GM12865 (cell line): ENCODE measurements around the gene PALM3.

Experiments
- DNase-seq: peaks from one replicate; pipeline ENCODE4 v3.0.0; 2010; ENCODE audit warnings: low read depth
- H3K4me3 ChIP-seq: 2 replicates; pipeline ENCODE4 v1.5.1; 2011; ENCODE audit warnings: mild to moderate bottlenecking, low read depth, low read length, control low read depth
- CTCF ChIP-seq: IDR thresholded peaks from 2 replicates; pipeline ENCODE4 v1.5.1; 2011; ENCODE audit warnings: low read length, control low read depth, low read depth, inconsistent platforms; ENCODE audit not compliant: insufficient read depth; ENCODE audit errors: missing control alignments

Gene PALM3

GRCh38 chr19:14089412-14089661 lies 27.5 kb upstream of the PALM3 start:
- no peak for TF ChIP-seq CTCF
- H3K4me3 ChIP-seq: peak overlapping the region; percentile 50
- peak; percentile 51 for DNase-seq

GRCh38 chr19:14088634-14089411 lies 26.9 kb upstream of the PALM3 start:
- DNase-seq: no peak
- peak overlapping the region; percentile 50 for H3K4me3 ChIP-seq
- no peak for TF ChIP-seq CTCF

GRCh38 chr19:14086098-14086497 lies 24.2 kb upstream of the PALM3 start:
- no peak for DNase-seq
- H3K4me3 ChIP-seq: no peak overlapping the region
- no peak for TF ChIP-seq CTCF

- TF ChIP-seq CTCF: no peak
- DNase-seq: no peak
- no peak within 1 kb of the TSS for H3K4me3 ChIP-seq
Observed at GRCh38 chr19:14085309-14085995, 23.6 kb upstream of the PALM3 start, which contains the start of gene C19orf67. Gene C19orf67 (minus strand): TSS chr19:14085783. CDS start chr19:14085627, 156 bp downstream.

- no peak for TF ChIP-seq CTCF
- no peak for DNase-seq
- H3K4me3 ChIP-seq: peak overlapping the region; percentile 80
Observed at GRCh38 chr19:14082675-14082960, 20.7 kb upstream of the PALM3 start.

- peak; percentile 64 for DNase-seq
- TF ChIP-seq CTCF: no peak
- peak overlapping the region; percentile 80 for H3K4me3 ChIP-seq
Observed at GRCh38 chr19:14081797-14082674, 20.2 kb upstream of the PALM3 start.
